IPS-18a (cell line): Measurements from ENCODE around the gene DSTN.

ENCODE experiments used
- H3K27ac ChIP-seq: one replicate; pipeline ENCODE4 v1.5.1; 2013; ENCODE audit warnings: low read length
- H3K27me3 ChIP-seq: one replicate; pipeline ENCODE4 v1.6.1; 2013; ENCODE audit warnings: mild to moderate bottlenecking, low read length; ENCODE audit not compliant: control insufficient read depth, insufficient read depth
- H3K36me3 ChIP-seq: one replicate; pipeline ENCODE4 v1.6.1; 2013; ENCODE audit warnings: low read depth, low read length; ENCODE audit not compliant: control insufficient read depth
- H3K4me1 ChIP-seq: one replicate; pipeline ENCODE4 v1.6.1; 2013; ENCODE audit warnings: low read depth, low read length; ENCODE audit not compliant: control insufficient read depth
- H3K4me3 ChIP-seq: one replicate; pipeline ENCODE4 v1.5.1; 2013; ENCODE audit warnings: low read length
- H3K9ac ChIP-seq: one replicate; pipeline ENCODE4 v1.6.1; 2013; ENCODE audit warnings: mild to moderate bottlenecking, low read length, moderate library complexity
- H3K9me3 ChIP-seq: one replicate; pipeline ENCODE4 v1.6.1; 2013; ENCODE audit warnings: low read depth, low read length; ENCODE audit not compliant: control insufficient read depth

DSTN gene

GRCh38 chr20:17606001-17606400, 36.1 kb downstream of the DSTN start:
- Histone ChIP-seq H3K36me3 (peaks cover 17% of the 10 kb centered on the region), H3K27me3 (no peaks in the 10 kb centered on the region), H3K9me3 (no peaks in the 10 kb centered on the region), H3K4me3 (no peak overlapping the region), H3K9ac (no peak overlapping the region), H3K27ac (no peak overlapping the region), H3K4me1 (peaks cover 14% of the 10 kb centered on the region)

GRCh38 chr20:17608701-17609497, 39.0 kb downstream of the DSTN start:
- Histone ChIP-seq H3K9me3 (no peaks in the 10 kb centered on the region), H3K27me3 (no peaks in the 10 kb centered on the region), H3K4me1 (no peaks in the 10 kb centered on the region), H3K27ac (no peak overlapping the region), H3K9ac (no peak overlapping the region), H3K4me3 (no peak overlapping the region), H3K36me3 (peaks cover 17% of the 10 kb centered on the region)

GRCh38 chr20:17609811-17610377, 40.0 kb downstream of the DSTN start:
- Histone ChIP-seq H3K27me3 (no peaks in the 10 kb centered on the region), H3K27ac (no peak overlapping the region), H3K4me1 (no peaks in the 10 kb centered on the region), H3K4me3 (no peak overlapping the region), H3K9me3 (no peaks in the 10 kb centered on the region), H3K9ac (no peak overlapping the region), H3K36me3 (peaks cover 9% of the 10 kb centered on the region)

- Histone ChIP-seq H3K4me3 (no peak overlapping the region), H3K9ac (no peak overlapping the region), H3K36me3 (peaks cover 7% of the 10 kb centered on the region), H3K27ac (no peak overlapping the region), H3K9me3 (no peaks in the 10 kb centered on the region), H3K4me1 (no peaks in the 10 kb centered on the region), H3K27me3 (no peaks in the 10 kb centered on the region)
Measured at GRCh38 chr20:17610566-17611289, 40.9 kb downstream of the DSTN start.

GRCh38 chr20:17611290-17611539, 41.3 kb downstream of the DSTN start:
- H3K27ac ChIP-seq, result no peak overlapping the region
- H3K27me3 ChIP-seq, result no peaks in the 10 kb centered on the region
- H3K4me1 ChIP-seq, result no peaks in the 10 kb centered on the region
- peaks cover 7% of the 10 kb centered on the region for H3K36me3 ChIP-seq
- no peaks in the 10 kb centered on the region for H3K9me3 ChIP-seq
- no peak overlapping the region for H3K9ac ChIP-seq
- no peak overlapping the region for H3K4me3 ChIP-seq

- Histone ChIP-seq H3K27ac (no peak overlapping the region), H3K9ac (no peak overlapping the region), H3K4me3 (no peak overlapping the region), H3K4me1 (no peaks in the 10 kb centered on the region), H3K36me3 (peaks cover 10% of the 10 kb centered on the region), H3K27me3 (no peaks in the 10 kb centered on the region), H3K9me3 (no peaks in the 10 kb centered on the region)
Measured at GRCh38 chr20:17611540-17612286, 41.8 kb downstream of the DSTN start.

GRCh38 chr20:17612287-17612991, 42.6 kb downstream of the DSTN start:
- Histone ChIP-seq H3K4me3 (no peak overlapping the region), H3K9me3 (no peaks in the 10 kb centered on the region), H3K9ac (no peak overlapping the region), H3K4me1 (no peaks in the 10 kb centered on the region), H3K36me3 (peaks cover 7% of the 10 kb centered on the region), H3K27me3 (no peaks in the 10 kb centered on the region), H3K27ac (no peak overlapping the region)

GRCh38 chr20:17612992-17613327, 43.1 kb downstream of the DSTN start:
- Histone ChIP-seq H3K27me3 (no peaks in the 10 kb centered on the region), H3K9ac (no peak overlapping the region), H3K4me1 (no peaks in the 10 kb centered on the region), H3K27ac (no peak overlapping the region), H3K36me3 (peaks cover 3% of the 10 kb centered on the region), H3K4me3 (no peak overlapping the region), H3K9me3 (no peaks in the 10 kb centered on the region)

- no peaks in the 10 kb centered on the region for H3K4me1 ChIP-seq
- no peaks in the 10 kb centered on the region for H3K9me3 ChIP-seq
- H3K36me3 ChIP-seq, result peaks cover 7% of the 10 kb centered on the region
- no peaks in the 10 kb centered on the region for H3K27me3 ChIP-seq
- no peak overlapping the region for H3K27ac ChIP-seq
- H3K9ac ChIP-seq, result no peak overlapping the region
- no peak overlapping the region for H3K4me3 ChIP-seq
Measured at GRCh38 chr20:17613328-17614175, 43.7 kb downstream of the DSTN start.

GRCh38 chr20:17614176-17614811, 44.4 kb downstream of the DSTN start:
- H3K27me3 ChIP-seq, result no peaks in the 10 kb centered on the region
- H3K4me3 ChIP-seq, result no peak overlapping the region
- H3K9me3 ChIP-seq, result no peaks in the 10 kb centered on the region
- H3K36me3 ChIP-seq, result peaks cover 12% of the 10 kb centered on the region
- H3K9ac ChIP-seq, result no peak overlapping the region
- no peaks in the 10 kb centered on the region for H3K4me1 ChIP-seq
- H3K27ac ChIP-seq, result no peak overlapping the region
